Thyroid gland (tissue), 4 donors: Measurements from ENCODE around the gene RPS6KA4. TPM values are rescaled to one million over a fixed set of nuclear protein-coding genes. Genes with fewer than 3 reads are reported as not detected.

Experiments used
- DNase-seq, 2 donors: peaks; one replicate each; pipeline ENCODE4 v3.0.0-alpha.2; 2019
- H3K27ac ChIP-seq, 3 donors: fragments of 200-600 bp; sonication (generic); 1 replicate in 2 of 3; 2 replicates in 1 of 3; pipeline ENCODE4 v1.5.1; 2016 to 2019; ENCODE audit warnings: mild to moderate bottlenecking in 1 of 3, moderate library complexity in 1 of 3
- H3K27me3 ChIP-seq: fragments of 200-600 bp; sonication (generic); one replicate; pipeline ENCODE4 v1.5.1; 2019
- H3K36me3 ChIP-seq, 2 donors: fragments of 200-600 bp; sonication (generic); one replicate each; pipeline ENCODE4 v1.5.1; 2016 to 2019
- H3K4me1 ChIP-seq, 2 donors: fragments of 200-600 bp; sonication (generic); one replicate each; pipeline ENCODE4 v1.5.1; 2017 to 2019
- H3K4me3 ChIP-seq, 3 donors: fragments of 200-600 bp; sonication (generic); replicated peaks in 1 of 3; 1 replicate in 2 of 3; 2 replicates in 1 of 3; pipeline ENCODE4 v1.5.1; 2016; ENCODE audit warnings: mild to moderate bottlenecking in 1 of 3
- H3K9me3 ChIP-seq: fragments of 200-600 bp; sonication (generic); one replicate; pipeline ENCODE4 v1.5.1; 2017
- POLR2A ChIP-seq, 2 donors: fragments of 450-650 bp; IDR thresholded peaks; one replicate each; pipeline ENCODE4 v1.6.1; 2017; ENCODE audit warnings: antibody characterized with exemption in 2 of 2, mild to moderate bottlenecking in 2 of 2, moderate library complexity in 1 of 2
- WGBS, 2 donors: methylation state at CpG; one replicate each; pipeline ENCODE4 v1.1.5; 2017; 5-methylcytosine and 5-hydroxymethylcytosine counted together
- intact Hi-C: fragments of 100-400 bp; cut with DNase I; formaldehyde crosslinking; loops from one replicate; pipeline ENCODE4 v1.15.1; 2023
- total RNA-seq, 4 donors: library from RNA; depleted of rRNA; stranded (reverse); fragments of >200 nt; gene quantifications; one replicate each; pipeline ENCODE4 v1.2.3, GENCODE V29; 2016
- TF ChIP-seq, protein P1 (sequence below), 6 experiments: fragments of 200-600 bp in 3 of 6; fragments of 450-650 bp in 3 of 6; sonication (generic) in 3 of 6; IDR thresholded peaks; one replicate each; pipeline ENCODE4 v1.5.1; 2016 to 2019; ENCODE audit warnings: antibody characterized with exemption in 6 of 6, mild to moderate bottlenecking in 2 of 6, inconsistent platforms in 1 of 6, moderate library complexity in 1 of 6

RPS6KA4 gene
- total RNA-seq, 4 donors from 2014 or later: 19.2 to 44.9 (median 21.8) TPM

DNA sequence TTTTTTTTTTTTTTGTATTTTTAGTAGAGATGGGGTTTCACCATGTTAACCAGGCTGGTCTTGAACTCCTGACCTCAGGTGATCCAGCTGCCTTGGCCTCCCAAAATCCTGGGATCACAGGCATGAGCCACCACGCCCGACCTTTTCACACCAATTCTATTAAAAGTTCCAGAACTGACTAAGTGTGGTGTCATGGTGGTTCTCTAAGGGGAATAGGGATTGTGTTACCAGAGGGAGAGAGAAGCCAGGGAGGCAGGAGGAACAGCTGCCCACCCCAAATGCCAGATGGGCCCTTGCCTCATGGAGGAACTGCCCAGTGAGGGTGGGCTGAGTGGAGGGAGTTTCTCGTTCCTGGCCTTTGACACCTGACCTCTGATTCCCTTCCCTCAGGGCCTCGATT is 5.9 kb downstream of the RPS6KA4 start:
- peaks cover 3 to 5% of the 10 kb centered on the region in 2 donors for H3K4me1 ChIP-seq
- WGBS, 2 donors: 91 to 93% methylated on average over 4 of the region's 4 CpGs
- intact Hi-C loops: no loop called here
- H3K27me3 ChIP-seq: no peaks in the 10 kb centered on the region
- H3K36me3 ChIP-seq: peaks cover 39 to 70% of the 10 kb centered on the region in 2 donors
- no peak overlapping the region for H3K27ac ChIP-seq
- no peaks in the 10 kb centered on the region for H3K9me3 ChIP-seq
- no peak overlapping the region for H3K4me3 ChIP-seq
- TF ChIP-seq, protein P1, sequence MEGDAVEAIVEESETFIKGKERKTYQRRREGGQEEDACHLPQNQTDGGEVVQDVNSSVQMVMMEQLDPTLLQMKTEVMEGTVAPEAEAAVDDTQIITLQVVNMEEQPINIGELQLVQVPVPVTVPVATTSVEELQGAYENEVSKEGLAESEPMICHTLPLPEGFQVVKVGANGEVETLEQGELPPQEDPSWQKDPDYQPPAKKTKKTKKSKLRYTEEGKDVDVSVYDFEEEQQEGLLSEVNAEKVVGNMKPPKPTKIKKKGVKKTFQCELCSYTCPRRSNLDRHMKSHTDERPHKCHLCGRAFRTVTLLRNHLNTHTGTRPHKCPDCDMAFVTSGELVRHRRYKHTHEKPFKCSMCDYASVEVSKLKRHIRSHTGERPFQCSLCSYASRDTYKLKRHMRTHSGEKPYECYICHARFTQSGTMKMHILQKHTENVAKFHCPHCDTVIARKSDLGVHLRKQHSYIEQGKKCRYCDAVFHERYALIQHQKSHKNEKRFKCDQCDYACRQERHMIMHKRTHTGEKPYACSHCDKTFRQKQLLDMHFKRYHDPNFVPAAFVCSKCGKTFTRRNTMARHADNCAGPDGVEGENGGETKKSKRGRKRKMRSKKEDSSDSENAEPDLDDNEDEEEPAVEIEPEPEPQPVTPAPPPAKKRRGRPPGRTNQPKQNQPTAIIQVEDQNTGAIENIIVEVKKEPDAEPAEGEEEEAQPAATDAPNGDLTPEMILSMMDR (IDR thresholded peaks at IDR 0.05): no peak
- no peak for TF ChIP-seq POLR2A (IDR thresholded peaks at IDR 0.05)
- no peak for DNase-seq

DNA sequence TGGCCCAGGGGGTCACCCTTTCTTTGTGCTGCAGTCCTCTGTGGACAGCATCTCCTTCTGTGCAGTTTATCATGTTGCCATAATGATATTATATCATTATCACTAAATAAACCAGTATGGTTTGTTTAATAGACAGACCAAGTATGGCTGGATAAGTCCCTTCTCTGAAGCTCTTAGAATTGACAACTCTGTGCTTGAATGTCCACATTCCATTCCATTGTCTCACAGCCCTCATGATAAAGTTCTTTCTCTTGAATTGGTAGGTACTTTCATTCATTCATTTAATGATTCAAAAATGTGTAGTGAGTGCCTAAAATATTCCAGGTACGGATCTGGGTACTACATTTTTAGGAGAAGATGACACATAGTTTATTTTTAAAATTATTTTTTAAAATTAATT is 7.8 kb downstream of the RPS6KA4 start:
- H3K9me3 ChIP-seq: no peaks in the 10 kb centered on the region
- TF ChIP-seq, protein P1 (IDR thresholded peaks at IDR 0.05): no peak
- TF ChIP-seq POLR2A (IDR thresholded peaks at IDR 0.05): no peak
- no peak overlapping the region for H3K4me3 ChIP-seq
- WGBS, 2 donors: 88 to 93% methylated on average over 1 of the region's 1 CpG
- peaks cover 36 to 62% of the 10 kb centered on the region in 2 donors for H3K36me3 ChIP-seq
- no peaks in the 10 kb centered on the region for H3K4me1 ChIP-seq
- H3K27me3 ChIP-seq: no peaks in the 10 kb centered on the region
- H3K27ac ChIP-seq: no peak overlapping the region
- no peak for DNase-seq
- intact Hi-C loops: no loop called here

DNA sequence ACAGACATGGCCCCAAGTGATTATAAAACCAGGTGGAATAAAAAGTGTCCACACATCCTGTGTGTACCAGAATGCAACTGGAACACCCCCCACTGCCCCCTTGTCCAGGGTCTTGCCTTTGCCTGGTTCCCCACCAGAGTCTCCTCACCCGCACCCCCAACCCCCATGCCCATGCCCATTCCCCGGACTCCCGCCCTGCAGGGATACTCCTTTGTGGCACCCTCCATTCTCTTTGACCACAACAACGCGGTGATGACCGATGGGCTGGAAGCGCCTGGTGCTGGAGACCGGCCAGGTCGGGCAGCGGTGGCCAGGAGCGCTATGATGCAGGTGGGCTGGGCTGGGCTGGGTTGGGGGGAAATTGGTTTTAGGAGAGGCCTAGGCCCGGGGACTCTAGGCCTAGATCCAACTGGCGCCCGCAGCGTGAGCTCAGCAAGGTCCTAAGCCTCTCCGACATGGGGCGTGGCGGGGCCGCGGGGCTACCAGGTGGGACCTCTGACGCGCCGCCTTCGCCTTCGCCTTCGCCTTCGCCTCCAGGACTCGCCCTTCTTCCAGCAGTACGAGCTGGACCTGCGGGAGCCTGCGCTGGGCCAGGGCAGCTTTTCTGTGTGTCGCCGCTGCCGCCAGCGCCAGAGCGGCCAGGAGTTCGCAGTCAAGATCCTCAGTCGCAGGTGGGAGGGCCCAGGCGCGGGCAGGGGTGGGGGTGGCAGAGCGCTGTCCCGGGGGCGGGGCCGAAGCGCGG is 9.1 kb downstream of the RPS6KA4 start:
- no peak overlapping the region for H3K27ac ChIP-seq
- no peaks in the 10 kb centered on the region for H3K9me3 ChIP-seq
- peaks cover 29 to 52% of the 10 kb centered on the region in 2 donors for H3K36me3 ChIP-seq
- no peak overlapping the region for H3K4me3 ChIP-seq
- H3K4me1 ChIP-seq: no peaks in the 10 kb centered on the region
- intact Hi-C loops: no loop called here
- DNase-seq: no peak
- TF ChIP-seq POLR2A (IDR thresholded peaks at IDR 0.05): no peak
- TF ChIP-seq, protein P1 (IDR thresholded peaks at IDR 0.05): no peak
- H3K27me3 ChIP-seq: no peaks in the 10 kb centered on the region
- WGBS, 2 donors: 85 to 92% methylated on average over 5 to 34 of the region's 46 CpGs

DNA sequence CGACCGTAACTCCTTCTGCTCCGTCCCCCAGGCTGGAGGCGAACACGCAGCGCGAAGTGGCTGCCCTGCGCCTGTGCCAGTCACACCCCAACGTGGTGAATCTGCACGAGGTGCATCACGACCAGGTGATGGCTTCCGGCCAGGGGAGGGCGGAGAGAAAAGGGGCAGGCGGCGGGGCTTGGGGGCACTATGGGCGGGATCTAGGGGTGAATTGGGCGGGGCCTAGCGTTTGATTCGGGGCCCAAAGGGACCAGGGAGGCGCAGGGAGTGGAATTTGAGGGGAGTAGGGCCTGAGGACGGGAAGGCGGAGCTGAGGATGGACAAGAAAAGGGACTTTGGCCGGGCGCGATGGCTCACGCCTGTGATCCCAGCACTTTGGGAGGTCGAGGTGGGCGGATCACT is 9.7 kb downstream of the RPS6KA4 start:
- Histone ChIP-seq H3K36me3 (peaks cover 29 to 48% of the 10 kb centered on the region in 2 donors), H3K4me3 (no peak overlapping the region), H3K9me3 (no peaks in the 10 kb centered on the region), H3K27me3 (no peaks in the 10 kb centered on the region), H3K4me1 (no peaks in the 10 kb centered on the region), H3K27ac (no peak overlapping the region)
- no peak for DNase-seq
- TF ChIP-seq, protein P1 (IDR thresholded peaks at IDR 0.05): no peak
- no peak for TF ChIP-seq POLR2A (IDR thresholded peaks at IDR 0.05)
- intact Hi-C loops: no loop called here
- 84 to 87% methylated on average over 20 to 28 of the region's 28 CpGs for WGBS, 2 donors
